SW480 (cell line): Measurements from ENCODE around the gene BCL6B.
A peak's percentile ranks its signal among the peaks of the same experiment; 100 is the strongest.

ENCODE experiments used
- DNase-seq: peaks from one replicate; pipeline ENCODE4 v3.0.0-alpha.2; 2016; ENCODE audit warnings: low spot score

BCL6B gene

GRCh38 chr17:7058831-7059447 is 36.1 kb downstream of the BCL6B start:
- no peak for DNase-seq

DNA sequence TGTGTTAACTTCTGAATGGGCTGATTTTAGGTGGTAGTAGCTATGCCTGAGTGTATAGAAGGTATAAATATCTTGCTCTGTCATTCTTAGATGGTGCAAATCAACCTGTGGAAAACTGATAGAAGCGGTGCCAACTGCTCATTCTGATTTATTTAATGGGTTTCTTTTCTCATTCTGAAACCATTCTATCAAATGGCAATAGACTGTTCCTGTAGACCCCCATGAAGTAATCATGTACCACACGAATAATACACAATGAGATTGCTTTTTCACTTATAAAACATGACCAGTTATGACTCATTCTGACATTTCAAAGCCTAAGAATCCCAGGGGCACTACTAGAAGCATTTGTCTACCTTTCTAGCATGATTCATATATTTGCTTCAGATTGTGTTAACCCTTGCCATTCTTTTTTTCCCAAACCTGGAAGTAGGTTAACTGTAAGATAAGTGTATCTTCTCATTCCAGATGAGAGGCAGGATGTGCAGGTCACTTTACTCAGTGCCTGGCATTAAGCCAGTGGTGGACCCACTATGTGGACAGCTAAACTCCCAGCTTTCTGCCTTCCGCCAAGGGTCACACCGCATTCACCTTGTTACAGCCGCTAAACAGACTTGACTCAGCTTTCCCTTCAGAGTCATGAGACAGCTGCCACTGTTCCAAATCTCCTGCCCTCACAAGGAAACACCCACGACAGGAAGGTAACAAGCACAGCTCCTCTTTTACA is 37.5 kb downstream of the BCL6B start:
- DNase-seq, result peak; percentile 87

GRCh38 chr17:7063518-7064094 is 40.8 kb downstream of the BCL6B start:
- no peak for DNase-seq

DNA sequence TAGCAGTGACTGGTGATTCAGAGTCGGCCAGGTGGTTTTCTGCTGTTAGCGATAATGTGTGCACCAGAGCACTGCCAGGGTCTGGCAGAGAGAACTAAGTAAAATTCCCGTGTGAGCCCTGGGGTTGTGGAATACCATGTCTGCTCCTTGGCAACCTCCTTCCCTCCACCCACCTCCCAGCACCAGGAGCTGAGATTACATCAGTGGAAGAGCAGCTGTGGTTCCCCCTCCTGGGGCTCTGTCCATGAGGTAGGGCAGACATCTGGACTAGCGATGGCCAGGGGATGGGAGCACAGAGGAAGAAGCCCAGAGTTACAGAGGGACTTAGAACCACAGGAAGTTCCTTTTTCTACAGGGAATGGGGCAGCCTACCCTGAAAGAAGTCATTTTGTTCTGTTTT is 41.4 kb downstream of the BCL6B start:
- no peak for DNase-seq

GRCh38 chr17:7067198-7067597 is 44.3 kb downstream of the BCL6B start:
- no peak for DNase-seq

- DNase-seq, result no peak
Measured at GRCh38 chr17:7068268-7068667, 45.4 kb downstream of the BCL6B start.

- no peak for DNase-seq
Measured at GRCh38 chr17:7070712-7071111, 47.9 kb downstream of the BCL6B start.

- no peak for DNase-seq
Measured at GRCh38 chr17:7072406-7072805, 49.6 kb downstream of the BCL6B start.

- no peak for DNase-seq
Measured at GRCh38 chr17:7074931-7075330, 52.1 kb downstream of the BCL6B start.

- no peak for DNase-seq
Measured at GRCh38 chr17:7077911-7078546, 55.2 kb downstream of the BCL6B start.

- DNase-seq, result no peak
Measured at GRCh38 chr17:7078711-7079110, 55.9 kb downstream of the BCL6B start.
